GM19395 (cell line): Measurements from ENCODE around the gene OR4D1.

Source experiments
- ATAC-seq: cut with Tn5 transposase; IDR thresholded peaks from one replicate; pipeline ENCODE4 v1.9.1; 2021; ENCODE audit warnings: mild to moderate bottlenecking, moderate library complexity; ENCODE audit not compliant: unreplicated experiment

The OR4D1 gene

DNA sequence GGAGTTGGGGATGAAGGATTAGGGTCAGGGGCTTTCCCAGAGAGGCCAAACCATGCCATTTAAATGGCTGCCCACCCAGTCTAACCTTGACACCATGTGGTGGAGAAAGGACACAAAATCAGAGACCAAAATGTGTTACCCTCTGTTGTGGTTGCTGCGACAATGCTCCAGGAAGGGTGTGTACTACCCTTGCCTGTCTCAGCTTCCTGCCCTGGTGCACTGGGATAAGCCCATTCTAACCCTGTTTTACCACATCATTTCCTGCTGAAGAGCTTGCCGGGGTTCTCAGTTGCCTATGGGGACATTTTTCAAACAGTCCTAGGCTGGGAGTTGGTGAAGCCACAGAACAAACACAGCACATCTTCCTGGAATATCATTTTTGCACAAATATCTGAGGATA lies 4.9 kb downstream of the OR4D1 start:
- ATAC-seq = no peak

- no peak for ATAC-seq
Observed at GRCh38 chr17:58153671-58154070, 5.5 kb downstream of the OR4D1 start.

DNA sequence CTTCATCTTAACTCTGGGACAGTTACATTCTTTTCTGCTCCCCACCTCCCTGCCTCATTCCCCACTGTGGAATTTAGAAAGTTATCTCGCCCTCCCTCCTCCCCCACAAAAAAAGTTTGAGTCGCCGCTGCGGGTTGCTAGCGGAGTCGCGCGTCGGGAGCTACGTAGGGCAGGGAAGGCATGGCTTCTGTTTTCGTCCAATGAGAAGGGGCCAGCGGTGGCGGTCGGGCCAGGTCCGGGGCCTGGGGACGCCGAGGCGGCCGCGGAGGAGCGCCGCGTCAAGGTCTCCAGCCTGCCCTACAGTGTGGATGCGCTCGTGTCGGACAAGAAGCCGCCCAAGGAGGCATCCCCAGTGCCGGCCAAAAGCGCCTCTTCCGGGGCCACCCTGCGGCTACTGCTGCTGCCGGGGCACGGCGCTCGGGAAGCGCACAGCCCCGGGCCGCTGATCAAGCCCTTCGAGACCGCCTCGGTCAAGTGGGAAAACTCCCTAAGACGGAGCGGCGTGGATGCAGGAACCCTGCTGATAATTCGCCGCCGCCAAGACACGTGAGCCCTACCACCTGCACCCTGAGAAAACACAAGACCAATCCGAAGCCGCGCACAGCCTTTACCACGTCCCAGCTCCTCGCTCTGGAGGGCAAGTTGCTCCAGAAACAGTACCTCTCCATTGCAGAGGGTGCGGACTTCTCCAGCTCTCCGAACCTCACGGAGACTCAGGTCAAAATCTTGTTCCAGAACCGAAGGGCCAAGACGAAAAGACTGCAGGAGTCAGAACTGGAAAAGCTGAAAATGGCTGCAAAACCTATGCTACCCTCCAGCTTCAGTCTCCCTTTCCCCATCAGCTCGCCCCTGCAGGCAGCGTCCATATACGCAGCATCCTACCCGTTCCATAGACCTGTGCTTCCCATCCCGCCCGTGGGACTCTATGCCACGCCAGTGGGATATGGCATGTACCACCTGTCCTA lies 8.9 kb downstream of the OR4D1 start:
- ATAC-seq = no peak

DNA sequence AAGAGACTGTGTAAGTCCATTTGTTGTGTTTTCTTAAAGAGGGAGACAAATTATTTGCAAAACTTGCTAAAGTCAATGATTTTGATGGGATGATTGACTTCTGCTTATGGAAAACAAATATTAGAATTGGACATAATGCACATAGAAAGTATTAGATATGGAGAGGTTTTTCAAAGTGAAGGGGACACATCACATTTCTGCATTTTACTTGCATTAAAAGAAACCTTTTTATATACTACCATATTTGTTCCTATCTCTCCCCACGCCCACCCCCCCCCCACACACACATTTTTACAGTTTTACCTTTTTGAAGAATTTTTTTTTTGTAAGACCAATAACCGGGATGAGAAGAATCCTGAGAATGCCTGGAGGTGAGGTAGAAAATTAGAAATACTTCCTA lies 10.0 kb downstream of the OR4D1 start:
- ATAC-seq = no peak

DNA sequence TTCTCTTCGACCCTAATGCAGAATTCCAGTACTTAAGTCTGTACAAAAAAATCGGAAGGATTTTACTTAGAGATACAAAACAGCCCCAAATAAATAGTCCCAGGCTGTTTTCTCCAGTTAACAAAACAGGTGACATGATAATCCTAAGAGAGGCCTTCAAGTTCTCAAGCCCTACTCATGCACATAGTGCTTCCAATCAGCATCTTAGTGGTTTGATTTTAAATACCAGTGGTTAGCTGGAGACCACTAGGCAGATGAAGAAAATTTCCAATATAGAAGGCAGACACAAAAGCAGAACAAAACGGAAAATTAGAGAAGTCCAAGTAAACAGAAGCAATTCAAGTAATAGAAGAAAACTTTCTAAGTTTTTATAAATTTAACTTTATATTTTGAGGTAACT lies 13.4 kb downstream of the OR4D1 start:
- ATAC-seq = no peak

DNA sequence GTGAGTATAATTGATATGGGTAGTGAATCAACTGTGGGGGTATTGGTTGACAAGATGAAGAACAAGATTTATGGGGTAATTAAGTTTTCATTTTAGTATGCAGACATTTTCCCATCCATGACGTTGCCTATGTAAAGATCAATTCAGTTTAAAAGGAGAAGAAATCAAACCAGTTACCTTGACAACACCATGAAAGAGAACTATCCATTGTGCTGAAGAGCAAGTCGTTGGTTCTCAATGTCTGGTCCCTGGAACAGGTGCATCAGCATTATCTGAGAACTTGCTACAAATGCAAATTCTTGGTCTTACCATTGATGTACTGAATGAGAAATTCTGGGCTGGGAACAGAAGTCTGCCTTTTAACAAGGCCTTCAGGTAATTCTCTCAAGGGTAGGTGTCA lies 17.8 kb downstream of the OR4D1 start:
- ATAC-seq = no peak

- no peak for ATAC-seq
Observed at GRCh38 chr17:58166682-58167081, 18.5 kb downstream of the OR4D1 start, which contains the start of gene OR4D2. TSS of gene OR4D2 (plus strand) at chr17:58166982. CDS start at chr17:58169656, 2,674 bp downstream.

DNA sequence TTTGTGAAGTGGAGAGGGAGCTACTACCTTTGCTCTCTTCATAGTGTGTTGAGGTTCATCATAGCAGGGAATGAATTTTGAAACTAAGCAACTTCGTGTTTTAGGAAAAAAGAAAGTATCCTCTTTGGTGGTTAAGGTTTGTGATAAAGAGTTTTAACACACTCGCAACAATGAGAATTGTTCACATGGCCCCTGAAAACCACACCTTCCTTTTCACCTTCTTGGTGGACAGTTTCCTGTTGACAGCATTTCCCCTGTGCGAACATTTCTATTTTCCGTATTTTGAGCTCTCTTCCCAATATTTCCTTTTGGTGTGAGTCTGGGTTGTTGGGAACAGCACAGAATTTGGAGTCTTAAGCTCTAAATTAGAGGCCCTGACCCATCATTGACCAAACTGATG lies 22.4 kb downstream of the OR4D1 start:
- ATAC-seq = no peak

GRCh38 chr17:58172369-58173071 lies 24.3 kb downstream of the OR4D1 start:
- ATAC-seq = no peak

DNA sequence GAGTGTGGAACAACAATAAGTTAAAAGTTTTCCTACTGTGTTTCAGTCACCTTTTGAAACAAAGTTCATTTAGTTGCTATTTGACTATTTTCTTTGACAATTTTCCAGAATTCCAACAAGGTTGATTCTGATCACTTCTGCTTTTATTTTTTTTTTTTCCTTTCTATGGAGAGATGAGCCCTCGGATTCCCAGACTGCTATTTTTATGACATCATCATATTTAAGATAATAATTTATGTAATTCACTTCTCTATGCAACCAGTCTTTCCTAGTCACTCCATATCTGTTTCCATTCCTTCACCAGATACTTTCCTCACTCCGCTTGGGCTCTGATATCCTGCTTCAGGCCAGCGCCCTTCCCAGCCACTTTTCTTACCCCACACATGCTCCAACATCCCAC lies 26.7 kb downstream of the OR4D1 start:
- ATAC-seq = no peak

- no peak for ATAC-seq
Observed at GRCh38 chr17:58176200-58176599, 28.0 kb downstream of the OR4D1 start.

DNA sequence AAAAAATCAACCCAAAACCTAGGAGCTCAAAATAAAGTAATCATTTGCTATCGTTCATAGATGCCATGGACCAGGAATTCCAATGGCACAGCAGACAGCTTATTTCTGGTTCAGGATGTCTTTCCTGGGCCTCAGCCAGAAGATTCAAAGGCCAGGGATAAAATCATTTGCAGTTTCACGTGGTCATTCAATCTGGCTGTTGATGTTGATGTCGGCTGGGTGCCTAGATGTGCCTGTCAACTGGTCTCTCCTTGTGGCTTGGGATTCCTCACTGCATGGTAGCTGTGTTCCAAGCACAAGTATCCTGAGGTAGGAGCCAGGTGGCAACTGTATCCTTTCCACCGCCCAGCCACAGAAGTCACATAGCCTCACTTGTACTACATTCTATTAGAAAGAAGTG lies 33.6 kb downstream of the OR4D1 start:
- no peak for ATAC-seq

- no peak for ATAC-seq
Observed at GRCh38 chr17:58183514-58183913, 35.3 kb downstream of the OR4D1 start.

- ATAC-seq = no peak
Observed at GRCh38 chr17:58184308-58184985, 36.3 kb downstream of the OR4D1 start.

- ATAC-seq = no peak
Observed at GRCh38 chr17:58184986-58185761, 37.0 kb downstream of the OR4D1 start.

- no peak for ATAC-seq
Observed at GRCh38 chr17:58186591-58186990, 38.4 kb downstream of the OR4D1 start.

- no peak for ATAC-seq
Observed at GRCh38 chr17:58187063-58187462, 38.9 kb downstream of the OR4D1 start.

GRCh38 chr17:58187675-58188074 lies 39.5 kb downstream of the OR4D1 start:
- no peak for ATAC-seq

- no peak for ATAC-seq
Observed at GRCh38 chr17:58189436-58190146, 41.4 kb downstream of the OR4D1 start.
